Coronary artery (tissue), 2 donors: Measurements from ENCODE around the gene FNDC1.
A peak's percentile ranks its signal among the peaks of the same experiment; 100 is the strongest.

Source experiments
- DNase-seq: peaks from one replicate; pipeline ENCODE4 v3.0.0-alpha.2; 2017; ENCODE audit warnings: low spot score
- H3K27ac ChIP-seq, 2 donors: fragments of 200-600 bp; sonication (generic); one replicate each; pipeline ENCODE4 v1.5.1; 2016 to 2019
- H3K4me3 ChIP-seq: fragments of 200-600 bp; sonication (generic); 2 replicates; pipeline ENCODE4 v1.5.1; 2016; ENCODE audit warnings: mild to moderate bottlenecking, moderate library complexity
- CTCF ChIP-seq: fragments of 200-600 bp; sonication (generic); IDR thresholded peaks from one replicate; pipeline ENCODE4 v1.5.1; 2019; ENCODE audit warnings: antibody characterized with exemption

The FNDC1 gene

GRCh38 chr6:159170999-159171712 lies 2.0 kb downstream of the FNDC1 start:
- no peak for TF ChIP-seq CTCF
- no peak overlapping the region for H3K27ac ChIP-seq
- DNase-seq, result no peak
- H3K4me3 ChIP-seq, result peak overlapping the region; percentile 67

- Histone ChIP-seq H3K4me3 (no peak overlapping the region), H3K27ac (no peak overlapping the region)
- TF ChIP-seq CTCF, result no peak
- DNase-seq, result no peak
Observed at GRCh38 chr6:159172091-159172491, 2.9 kb downstream of the FNDC1 start.

GRCh38 chr6:159174263-159174969 lies 5.2 kb downstream of the FNDC1 start:
- H3K4me3 ChIP-seq, result no peak overlapping the region
- peak; percentile 86 for TF ChIP-seq CTCF
- no peak for DNase-seq
- no peak overlapping the region for H3K27ac ChIP-seq

- H3K27ac ChIP-seq, result no peak overlapping the region
- no peak overlapping the region for H3K4me3 ChIP-seq
- no peak for DNase-seq
- no peak for TF ChIP-seq CTCF
Observed at GRCh38 chr6:159176913-159177312, 7.7 kb downstream of the FNDC1 start.

- Histone ChIP-seq H3K27ac (no peak overlapping the region), H3K4me3 (no peak overlapping the region)
- TF ChIP-seq CTCF, result no peak
- peak; percentile 46 for DNase-seq
Observed at GRCh38 chr6:159178847-159179246, 9.6 kb downstream of the FNDC1 start.

- Histone ChIP-seq H3K27ac (no peak overlapping the region), H3K4me3 (no peak overlapping the region)
- TF ChIP-seq CTCF, result no peak
- DNase-seq, result no peak
Observed at GRCh38 chr6:159180001-159180400, 10.8 kb downstream of the FNDC1 start.

- TF ChIP-seq CTCF, result no peak
- no peak for DNase-seq
- Histone ChIP-seq H3K4me3 (no peak overlapping the region), H3K27ac (no peak overlapping the region)
Observed at GRCh38 chr6:159181914-159182313, 12.7 kb downstream of the FNDC1 start.
